ENCODE measurements around the gene MYCL.

DNA sequence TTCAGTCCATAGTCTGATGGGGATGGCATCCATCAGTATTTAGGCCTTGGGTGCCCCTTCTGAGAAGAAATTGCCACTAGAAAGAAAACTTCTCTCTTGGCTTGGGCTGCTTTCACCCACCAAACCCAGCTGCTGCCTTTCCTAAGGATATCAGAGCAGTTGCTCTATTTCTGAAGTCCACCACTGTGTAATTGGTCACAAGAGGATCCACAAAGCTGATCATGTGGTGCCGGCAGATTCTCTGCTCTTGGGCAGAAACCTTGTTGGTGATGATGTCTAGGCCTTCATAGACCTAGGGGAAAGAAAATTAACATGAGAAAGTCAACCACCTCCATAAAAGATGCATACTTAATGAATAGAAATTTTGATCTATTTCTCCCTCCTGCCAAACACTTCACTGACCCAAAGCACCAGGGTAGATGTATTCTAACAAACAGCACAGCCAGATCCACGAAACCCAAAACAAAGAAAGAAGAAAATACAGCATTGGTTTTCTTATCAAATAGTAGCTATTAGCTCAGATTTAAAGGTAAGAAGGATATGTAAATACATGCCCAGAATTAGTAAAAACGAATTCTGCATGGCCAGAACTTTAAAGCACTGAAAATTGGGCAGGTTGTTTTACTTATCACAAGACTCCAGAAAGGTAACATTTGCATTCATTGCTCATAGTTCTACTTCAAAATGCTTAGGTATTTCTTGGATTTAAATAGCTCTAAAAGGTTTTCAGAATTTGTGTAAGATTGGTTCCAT, 44.4 kb downstream of the MYCL start:
- TF ChIP-seq, protein P1, sequence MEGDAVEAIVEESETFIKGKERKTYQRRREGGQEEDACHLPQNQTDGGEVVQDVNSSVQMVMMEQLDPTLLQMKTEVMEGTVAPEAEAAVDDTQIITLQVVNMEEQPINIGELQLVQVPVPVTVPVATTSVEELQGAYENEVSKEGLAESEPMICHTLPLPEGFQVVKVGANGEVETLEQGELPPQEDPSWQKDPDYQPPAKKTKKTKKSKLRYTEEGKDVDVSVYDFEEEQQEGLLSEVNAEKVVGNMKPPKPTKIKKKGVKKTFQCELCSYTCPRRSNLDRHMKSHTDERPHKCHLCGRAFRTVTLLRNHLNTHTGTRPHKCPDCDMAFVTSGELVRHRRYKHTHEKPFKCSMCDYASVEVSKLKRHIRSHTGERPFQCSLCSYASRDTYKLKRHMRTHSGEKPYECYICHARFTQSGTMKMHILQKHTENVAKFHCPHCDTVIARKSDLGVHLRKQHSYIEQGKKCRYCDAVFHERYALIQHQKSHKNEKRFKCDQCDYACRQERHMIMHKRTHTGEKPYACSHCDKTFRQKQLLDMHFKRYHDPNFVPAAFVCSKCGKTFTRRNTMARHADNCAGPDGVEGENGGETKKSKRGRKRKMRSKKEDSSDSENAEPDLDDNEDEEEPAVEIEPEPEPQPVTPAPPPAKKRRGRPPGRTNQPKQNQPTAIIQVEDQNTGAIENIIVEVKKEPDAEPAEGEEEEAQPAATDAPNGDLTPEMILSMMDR (IDR thresholded peaks at IDR 0.05; ENCODE audit: insufficient read depth, low read length, poor library complexity, severe bottlenecking): no peak
- no peak for TF ChIP-seq EZH2phosphoT487 (conservative IDR thresholded peaks at IDR 0.05; ENCODE audit: low read length)

All from SU-DHL-6 (cell line).